ENCODE results near the gene NUP35. TPM values are rescaled to one million over a fixed set of nuclear protein-coding genes. Genes with fewer than 3 reads are reported as not detected.

Gene NUP35
- total RNA-seq, 1 donor from 2014 or later: 11.2 TPM

DNA sequence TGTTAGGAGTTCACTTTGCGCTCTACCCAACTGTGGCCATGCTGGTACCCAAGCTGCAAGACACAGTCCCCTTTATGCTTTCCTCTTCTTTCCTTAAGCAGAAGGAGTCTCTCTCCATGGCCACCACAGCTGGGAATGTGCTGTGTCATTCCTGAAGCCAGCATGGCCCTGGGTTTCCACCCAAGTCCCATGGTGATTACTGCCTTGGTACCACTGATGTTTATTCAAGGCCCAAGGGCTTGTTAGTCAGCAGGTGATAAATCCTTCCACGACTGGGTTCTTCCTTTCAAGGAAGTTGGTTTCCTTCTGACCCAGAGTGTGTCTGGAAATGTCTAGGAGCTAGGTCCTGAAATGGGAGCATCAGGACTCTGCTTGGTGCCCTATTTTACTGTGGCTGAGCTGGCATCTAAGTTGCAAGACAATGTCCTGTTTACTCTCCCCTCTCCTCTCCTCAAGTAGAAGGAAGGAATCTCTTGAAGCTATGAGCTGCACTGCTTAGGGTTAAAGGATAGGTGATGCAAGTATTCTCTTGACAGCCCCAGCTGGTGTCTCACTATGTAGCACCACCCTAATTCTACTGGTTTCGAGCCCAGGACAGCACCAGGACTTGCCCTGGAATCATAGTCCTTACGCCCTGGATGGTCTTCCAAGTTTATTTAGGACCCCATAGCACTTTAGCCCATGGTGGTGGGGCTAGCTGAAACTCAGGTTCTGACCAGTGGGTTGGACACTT is 18.7 kb upstream of the NUP35 start:
- no peak for DNase-seq (ENCODE audit: low read depth)
- Histone ChIP-seq H3K4me3 (ENCODE audit: low read depth, low read length) (no peak overlapping the region), H3K27me3 (ENCODE audit: control insufficient read depth, insufficient read depth, low read length) (no peaks in the 10 kb centered on the region), H3K36me3 (ENCODE audit: control insufficient read depth, insufficient read depth, low read length) (no peaks in the 10 kb centered on the region)
- TF ChIP-seq, protein P1, sequence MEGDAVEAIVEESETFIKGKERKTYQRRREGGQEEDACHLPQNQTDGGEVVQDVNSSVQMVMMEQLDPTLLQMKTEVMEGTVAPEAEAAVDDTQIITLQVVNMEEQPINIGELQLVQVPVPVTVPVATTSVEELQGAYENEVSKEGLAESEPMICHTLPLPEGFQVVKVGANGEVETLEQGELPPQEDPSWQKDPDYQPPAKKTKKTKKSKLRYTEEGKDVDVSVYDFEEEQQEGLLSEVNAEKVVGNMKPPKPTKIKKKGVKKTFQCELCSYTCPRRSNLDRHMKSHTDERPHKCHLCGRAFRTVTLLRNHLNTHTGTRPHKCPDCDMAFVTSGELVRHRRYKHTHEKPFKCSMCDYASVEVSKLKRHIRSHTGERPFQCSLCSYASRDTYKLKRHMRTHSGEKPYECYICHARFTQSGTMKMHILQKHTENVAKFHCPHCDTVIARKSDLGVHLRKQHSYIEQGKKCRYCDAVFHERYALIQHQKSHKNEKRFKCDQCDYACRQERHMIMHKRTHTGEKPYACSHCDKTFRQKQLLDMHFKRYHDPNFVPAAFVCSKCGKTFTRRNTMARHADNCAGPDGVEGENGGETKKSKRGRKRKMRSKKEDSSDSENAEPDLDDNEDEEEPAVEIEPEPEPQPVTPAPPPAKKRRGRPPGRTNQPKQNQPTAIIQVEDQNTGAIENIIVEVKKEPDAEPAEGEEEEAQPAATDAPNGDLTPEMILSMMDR (IDR thresholded peaks at IDR 0.05; ENCODE audit: insufficient read depth, low read length, poor library complexity, severe bottlenecking): no peak

- no peak for DNase-seq (ENCODE audit: low read depth)
- H3K36me3 ChIP-seq (ENCODE audit: control insufficient read depth, insufficient read depth, low read length): no peaks in the 10 kb centered on the region
- no peaks in the 10 kb centered on the region for H3K27me3 ChIP-seq (ENCODE audit: control insufficient read depth, insufficient read depth, low read length)
- TF ChIP-seq, protein P1 (IDR thresholded peaks at IDR 0.05; ENCODE audit: insufficient read depth, low read length, poor library complexity, severe bottlenecking): no peak
- no peak overlapping the region for H3K4me3 ChIP-seq (ENCODE audit: low read depth, low read length)
These were observed 11.7 kb upstream of the NUP35 start for GRCh38 chr2:183112577-183112976.

DNA sequence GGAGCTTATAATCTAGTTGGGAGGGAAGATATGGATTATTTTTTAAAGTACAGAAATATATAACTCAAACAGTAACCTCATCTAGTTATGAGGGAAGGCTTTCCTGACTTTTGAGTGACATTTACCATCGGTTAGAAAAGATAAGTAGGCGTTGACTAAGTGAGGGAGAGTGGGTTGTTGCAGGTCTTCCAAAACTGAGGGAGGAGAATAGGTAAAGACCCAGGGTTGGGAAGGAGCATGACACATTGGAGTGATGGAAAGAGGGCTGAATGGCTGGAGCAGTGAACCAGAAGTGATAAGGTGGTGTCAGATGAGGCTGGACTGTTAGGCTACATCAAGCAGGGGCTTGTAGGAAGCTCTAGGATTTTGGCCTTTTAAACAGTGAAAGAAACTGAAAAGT is 10.6 kb upstream of the NUP35 start:
- DNase-seq (ENCODE audit: low read depth): no peak
- Histone ChIP-seq H3K27me3 (ENCODE audit: control insufficient read depth, insufficient read depth, low read length) (no peaks in the 10 kb centered on the region), H3K4me3 (ENCODE audit: low read depth, low read length) (no peak overlapping the region), H3K36me3 (ENCODE audit: control insufficient read depth, insufficient read depth, low read length) (no peaks in the 10 kb centered on the region)
- TF ChIP-seq, protein P1 (IDR thresholded peaks at IDR 0.05; ENCODE audit: insufficient read depth, low read length, poor library complexity, severe bottlenecking): no peak

- DNase-seq (ENCODE audit: low read depth): no peak
- Histone ChIP-seq H3K27me3 (ENCODE audit: control insufficient read depth, insufficient read depth, low read length) (no peaks in the 10 kb centered on the region), H3K36me3 (ENCODE audit: control insufficient read depth, insufficient read depth, low read length) (no peaks in the 10 kb centered on the region), H3K4me3 (ENCODE audit: low read depth, low read length) (no peak overlapping the region)
- TF ChIP-seq, protein P1 (IDR thresholded peaks at IDR 0.05; ENCODE audit: insufficient read depth, low read length, poor library complexity, severe bottlenecking): no peak
These were observed 7.0 kb upstream of the NUP35 start for GRCh38 chr2:183117226-183117625.

- DNase-seq (ENCODE audit: low read depth): no peak
- peak overlapping the region; percentile 79 for H3K4me3 ChIP-seq (ENCODE audit: low read depth, low read length)
- H3K27me3 ChIP-seq (ENCODE audit: control insufficient read depth, insufficient read depth, low read length): no peaks in the 10 kb centered on the region
- no peaks in the 10 kb centered on the region for H3K36me3 ChIP-seq (ENCODE audit: control insufficient read depth, insufficient read depth, low read length)
- TF ChIP-seq, protein P1 (IDR thresholded peaks at IDR 0.05; ENCODE audit: insufficient read depth, low read length, poor library complexity, severe bottlenecking): no peak
These were observed 905 bp upstream of the NUP35 start for GRCh38 chr2:183123117-183123958.

All from kidney epithelial cell (primary cell).